ENCODE data around the gene SLC6A13.
"Not testable (repeated sequence)": the region's sequence is repeated elsewhere in the genome, so short reads cannot be mapped to it uniquely, and the experiment has no call there.

SLC6A13 gene

GRCh38 chr12:193261-193660, 69.4 kb downstream of the SLC6A13 start:
- peaks cover 2% of the 10 kb centered on the region for H3K4me1 ChIP-seq (ENCODE audit: insufficient read depth, low read length)
- no peaks in the 10 kb centered on the region for H3K36me3 ChIP-seq (ENCODE audit: insufficient read depth, low read length)
- H3K4me3 ChIP-seq (ENCODE audit: low read length): no peak overlapping the region
- H3K27me3 ChIP-seq (ENCODE audit: insufficient read depth, low read length): peaks cover 19% of the 10 kb centered on the region
- no peak overlapping the region for H2AFZ ChIP-seq (ENCODE audit: low read depth, low read length)
- H3K9me3 ChIP-seq (ENCODE audit: low read length): no peaks in the 10 kb centered on the region

- Histone ChIP-seq H3K36me3 (ENCODE audit: insufficient read depth, low read length) (no peaks in the 10 kb centered on the region), H3K27me3 (ENCODE audit: insufficient read depth, low read length) (peaks cover 19% of the 10 kb centered on the region), H3K4me1 (ENCODE audit: insufficient read depth, low read length) (peaks cover 2% of the 10 kb centered on the region), H3K9me3 (ENCODE audit: low read length) (no peaks in the 10 kb centered on the region), H2AFZ (ENCODE audit: low read depth, low read length) (no peak overlapping the region), H3K4me3 (ENCODE audit: low read length) (no peak overlapping the region)
Measured at GRCh38 chr12:191541-191940, 71.1 kb downstream of the SLC6A13 start.

- Histone ChIP-seq H2AFZ (ENCODE audit: low read depth, low read length) (no peak overlapping the region), H3K4me3 (ENCODE audit: low read length) (no peak overlapping the region), H3K4me1 (ENCODE audit: insufficient read depth, low read length) (peaks cover 2% of the 10 kb centered on the region), H3K27me3 (ENCODE audit: insufficient read depth, low read length) (peaks cover 19% of the 10 kb centered on the region), H3K9me3 (ENCODE audit: low read length) (no peaks in the 10 kb centered on the region), H3K36me3 (ENCODE audit: insufficient read depth, low read length) (no peaks in the 10 kb centered on the region)
Measured at GRCh38 chr12:190881-191280, 71.8 kb downstream of the SLC6A13 start.

GRCh38 chr12:189622-189962, 73.0 kb downstream of the SLC6A13 start:
- Histone ChIP-seq H3K27me3 (ENCODE audit: insufficient read depth, low read length) (peaks cover 20% of the 10 kb centered on the region), H3K9me3 (ENCODE audit: low read length) (no peaks in the 10 kb centered on the region), H3K4me1 (ENCODE audit: insufficient read depth, low read length) (peaks cover 2% of the 10 kb centered on the region), H3K36me3 (ENCODE audit: insufficient read depth, low read length) (no peaks in the 10 kb centered on the region), H3K4me3 (ENCODE audit: low read length) (no peak overlapping the region), H2AFZ (ENCODE audit: low read depth, low read length) (no peak overlapping the region)

GRCh38 chr12:188910-189621, 73.6 kb downstream of the SLC6A13 start:
- Histone ChIP-seq H3K4me1 (ENCODE audit: insufficient read depth, low read length) (peaks cover 2% of the 10 kb centered on the region), H3K27me3 (ENCODE audit: insufficient read depth, low read length) (peaks cover 20% of the 10 kb centered on the region), H3K36me3 (ENCODE audit: insufficient read depth, low read length) (no peaks in the 10 kb centered on the region), H3K4me3 (ENCODE audit: low read length) (peak overlapping the region; percentile 55), H2AFZ (ENCODE audit: low read depth, low read length) (peak overlapping the region; percentile 77), H3K9me3 (ENCODE audit: low read length) (no peaks in the 10 kb centered on the region)

- Histone ChIP-seq H3K27me3 (ENCODE audit: insufficient read depth, low read length) (peaks cover 15% of the 10 kb centered on the region), H3K4me3 (ENCODE audit: low read length) (peak overlapping the region; percentile 55), H2AFZ (ENCODE audit: low read depth, low read length) (peak overlapping the region; percentile 77)
- H3K4me1 ChIP-seq (ENCODE audit: insufficient read depth, low read length); H3K36me3 ChIP-seq (ENCODE audit: insufficient read depth, low read length); H3K9me3 ChIP-seq (ENCODE audit: low read length): not testable (repeated sequence)
Measured at GRCh38 chr12:187986-188909, 74.4 kb downstream of the SLC6A13 start.

GRCh38 chr12:186006-186625, 76.5 kb downstream of the SLC6A13 start:
- Histone ChIP-seq H2AFZ (ENCODE audit: low read depth, low read length) (no peak overlapping the region), H3K4me1 (ENCODE audit: insufficient read depth, low read length) (peaks cover 2% of the 10 kb centered on the region), H3K4me3 (ENCODE audit: low read length) (no peak overlapping the region), H3K9me3 (ENCODE audit: low read length) (no peaks in the 10 kb centered on the region), H3K27me3 (ENCODE audit: insufficient read depth, low read length) (peaks cover 15% of the 10 kb centered on the region), H3K36me3 (ENCODE audit: insufficient read depth, low read length) (no peaks in the 10 kb centered on the region)

- Histone ChIP-seq H3K27me3 (ENCODE audit: insufficient read depth, low read length) (peaks cover 13% of the 10 kb centered on the region), H3K36me3 (ENCODE audit: insufficient read depth, low read length) (no peaks in the 10 kb centered on the region), H3K9me3 (ENCODE audit: low read length) (no peaks in the 10 kb centered on the region), H3K4me1 (ENCODE audit: insufficient read depth, low read length) (peaks cover 2% of the 10 kb centered on the region), H3K4me3 (ENCODE audit: low read length) (no peak overlapping the region), H2AFZ (ENCODE audit: low read depth, low read length) (no peak overlapping the region)
Measured at GRCh38 chr12:185576-185955, 77.1 kb downstream of the SLC6A13 start.

GRCh38 chr12:184811-185575, 77.6 kb downstream of the SLC6A13 start:
- Histone ChIP-seq H2AFZ (ENCODE audit: low read depth, low read length) (no peak overlapping the region), H3K9me3 (ENCODE audit: low read length) (no peaks in the 10 kb centered on the region), H3K4me1 (ENCODE audit: insufficient read depth, low read length) (peaks cover 2% of the 10 kb centered on the region), H3K27me3 (ENCODE audit: insufficient read depth, low read length) (peaks cover 7% of the 10 kb centered on the region), H3K36me3 (ENCODE audit: insufficient read depth, low read length) (no peaks in the 10 kb centered on the region), H3K4me3 (ENCODE audit: low read length) (no peak overlapping the region)

- Histone ChIP-seq H3K4me1 (ENCODE audit: insufficient read depth, low read length) (no peaks in the 10 kb centered on the region), H3K36me3 (ENCODE audit: insufficient read depth, low read length) (no peaks in the 10 kb centered on the region), H3K9me3 (ENCODE audit: low read length) (no peaks in the 10 kb centered on the region), H2AFZ (ENCODE audit: low read depth, low read length) (no peak overlapping the region), H3K27me3 (ENCODE audit: insufficient read depth, low read length) (peaks cover 7% of the 10 kb centered on the region), H3K4me3 (ENCODE audit: low read length) (no peak overlapping the region)
Measured at GRCh38 chr12:182381-182892, 80.2 kb downstream of the SLC6A13 start.

GRCh38 chr12:181921-182320, 80.7 kb downstream of the SLC6A13 start:
- no peaks in the 10 kb centered on the region for H3K4me1 ChIP-seq (ENCODE audit: insufficient read depth, low read length)
- no peak overlapping the region for H3K4me3 ChIP-seq (ENCODE audit: low read length)
- H3K27me3 ChIP-seq (ENCODE audit: insufficient read depth, low read length): peaks cover 9% of the 10 kb centered on the region
- H3K36me3 ChIP-seq (ENCODE audit: insufficient read depth, low read length): no peaks in the 10 kb centered on the region
- H3K9me3 ChIP-seq (ENCODE audit: low read length): no peaks in the 10 kb centered on the region
- no peak overlapping the region for H2AFZ ChIP-seq (ENCODE audit: low read depth, low read length)

- no peak overlapping the region for H3K4me3 ChIP-seq (ENCODE audit: low read length)
- no peaks in the 10 kb centered on the region for H3K9me3 ChIP-seq (ENCODE audit: low read length)
- no peaks in the 10 kb centered on the region for H3K4me1 ChIP-seq (ENCODE audit: insufficient read depth, low read length)
- peaks cover 5% of the 10 kb centered on the region for H3K27me3 ChIP-seq (ENCODE audit: insufficient read depth, low read length)
- no peak overlapping the region for H2AFZ ChIP-seq (ENCODE audit: low read depth, low read length)
- H3K36me3 ChIP-seq (ENCODE audit: insufficient read depth, low read length): no peaks in the 10 kb centered on the region
Measured at GRCh38 chr12:180445-180844, 82.2 kb downstream of the SLC6A13 start.
